Measurements from ENCODE around the gene MTF2.

MTF2 gene

GRCh38 chr1:93082313-93082712 is 3.2 kb downstream of the MTF2 start:
- no peak for DNase-seq (ENCODE audit: low read depth, low spot score)

GRCh38 chr1:93083979-93084378 is 4.9 kb downstream of the MTF2 start:
- no peak for DNase-seq (ENCODE audit: low read depth, low spot score)

GRCh38 chr1:93087532-93087931 is 8.4 kb downstream of the MTF2 start:
- no peak for DNase-seq (ENCODE audit: low read depth, low spot score)

GRCh38 chr1:93093332-93094006 is 14.4 kb downstream of the MTF2 start:
- peak; percentile 29 for DNase-seq (ENCODE audit: low read depth, low spot score)

- DNase-seq (ENCODE audit: low read depth, low spot score), result no peak
Measured at GRCh38 chr1:93095804-93096585, 16.9 kb downstream of the MTF2 start.

- no peak for DNase-seq (ENCODE audit: low read depth, low spot score)
Measured at GRCh38 chr1:93102142-93102541, 23.1 kb downstream of the MTF2 start.

- DNase-seq (ENCODE audit: low read depth, low spot score), result no peak
Measured at GRCh38 chr1:93106226-93106625, 27.1 kb downstream of the MTF2 start.

- DNase-seq (ENCODE audit: low read depth, low spot score), result no peak
Measured at GRCh38 chr1:93107395-93107794, 28.3 kb downstream of the MTF2 start.

GRCh38 chr1:93108335-93108734 is 29.3 kb downstream of the MTF2 start:
- no peak for DNase-seq (ENCODE audit: low read depth, low spot score)

- no peak for DNase-seq (ENCODE audit: low read depth, low spot score)
Measured at GRCh38 chr1:93109578-93109977, 30.5 kb downstream of the MTF2 start.

- DNase-seq (ENCODE audit: low read depth, low spot score), result no peak
Measured at GRCh38 chr1:93111065-93111464, 32.0 kb downstream of the MTF2 start.

- DNase-seq (ENCODE audit: low read depth, low spot score), result no peak
Measured at GRCh38 chr1:93111561-93111960, 32.5 kb downstream of the MTF2 start.

GRCh38 chr1:93113127-93113526 is 34.0 kb downstream of the MTF2 start:
- no peak for DNase-seq (ENCODE audit: low read depth, low spot score)

GRCh38 chr1:93114391-93114790 is 35.3 kb downstream of the MTF2 start:
- DNase-seq (ENCODE audit: low read depth, low spot score), result no peak

GRCh38 chr1:93120614-93121013 is 41.5 kb downstream of the MTF2 start:
- DNase-seq (ENCODE audit: low read depth, low spot score), result no peak

GRCh38 chr1:93123201-93123783 is 44.2 kb downstream of the MTF2 start:
- DNase-seq (ENCODE audit: low read depth, low spot score), result no peak

- DNase-seq (ENCODE audit: low read depth, low spot score), result no peak
Measured at GRCh38 chr1:93124556-93125355, 45.7 kb downstream of the MTF2 start.

- DNase-seq (ENCODE audit: low read depth, low spot score), result no peak
Measured at GRCh38 chr1:93129507-93130099, 50.5 kb downstream of the MTF2 start.

- no peak for DNase-seq (ENCODE audit: low read depth, low spot score)
Measured at GRCh38 chr1:93132638-93133037, 53.6 kb downstream of the MTF2 start.

GRCh38 chr1:93136445-93136844 is 57.4 kb downstream of the MTF2 start:
- no peak for DNase-seq (ENCODE audit: low read depth, low spot score)

- no peak for DNase-seq (ENCODE audit: low read depth, low spot score)
Measured at GRCh38 chr1:93137604-93138292, 58.7 kb downstream of the MTF2 start.
